ENCODE measurements around the gene ADGRL1.

DNA sequence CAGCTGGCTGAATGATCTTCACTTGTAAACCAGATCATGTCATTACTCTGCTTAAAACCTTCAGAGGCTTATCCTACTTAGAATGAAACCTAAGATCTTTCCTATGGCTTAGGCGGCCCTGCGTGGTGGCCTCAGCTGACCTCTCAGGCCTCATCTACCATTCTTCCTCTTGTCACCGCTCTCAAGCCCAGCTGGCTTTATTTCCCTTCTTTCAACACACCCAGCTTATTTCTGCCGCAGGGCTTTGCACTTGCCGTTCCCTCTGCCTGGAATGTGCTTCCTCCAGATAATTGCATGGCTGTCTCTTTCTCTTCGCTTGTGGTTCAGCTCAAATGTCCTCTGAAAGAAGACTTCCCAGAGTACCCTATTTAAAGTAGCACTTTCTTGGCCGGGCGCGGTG, 66.0 kb downstream of the ADGRL1 start:
- TF ChIP-seq, protein P1, sequence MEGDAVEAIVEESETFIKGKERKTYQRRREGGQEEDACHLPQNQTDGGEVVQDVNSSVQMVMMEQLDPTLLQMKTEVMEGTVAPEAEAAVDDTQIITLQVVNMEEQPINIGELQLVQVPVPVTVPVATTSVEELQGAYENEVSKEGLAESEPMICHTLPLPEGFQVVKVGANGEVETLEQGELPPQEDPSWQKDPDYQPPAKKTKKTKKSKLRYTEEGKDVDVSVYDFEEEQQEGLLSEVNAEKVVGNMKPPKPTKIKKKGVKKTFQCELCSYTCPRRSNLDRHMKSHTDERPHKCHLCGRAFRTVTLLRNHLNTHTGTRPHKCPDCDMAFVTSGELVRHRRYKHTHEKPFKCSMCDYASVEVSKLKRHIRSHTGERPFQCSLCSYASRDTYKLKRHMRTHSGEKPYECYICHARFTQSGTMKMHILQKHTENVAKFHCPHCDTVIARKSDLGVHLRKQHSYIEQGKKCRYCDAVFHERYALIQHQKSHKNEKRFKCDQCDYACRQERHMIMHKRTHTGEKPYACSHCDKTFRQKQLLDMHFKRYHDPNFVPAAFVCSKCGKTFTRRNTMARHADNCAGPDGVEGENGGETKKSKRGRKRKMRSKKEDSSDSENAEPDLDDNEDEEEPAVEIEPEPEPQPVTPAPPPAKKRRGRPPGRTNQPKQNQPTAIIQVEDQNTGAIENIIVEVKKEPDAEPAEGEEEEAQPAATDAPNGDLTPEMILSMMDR (IDR thresholded peaks at IDR 0.05), result no peak
- no peak for TF ChIP-seq TAF1 (IDR thresholded peaks at IDR 0.05; ENCODE audit: borderline replicate concordance, low read depth, low read length)
- no peak for TF ChIP-seq EP300 (IDR thresholded peaks at IDR 0.05; ENCODE audit: borderline replicate concordance in 1 of 2, low read depth in 1 of 2, low read length in 1 of 2)
- TF ChIP-seq FOXJ3 (CRISPR knock-in tag; IDR thresholded peaks at IDR 0.05), result no peak
- no peak for TF ChIP-seq CHD2 (IDR thresholded peaks at IDR 0.05; ENCODE audit: low read length, partially characterized antibody)
